G401 (cell line): Measurements from ENCODE around the gene WIPF1. TPM values are rescaled to one million over a fixed set of nuclear protein-coding genes. Genes with fewer than 3 reads are reported as not detected.

Source experiments
- DNase-seq: peaks from one replicate; pipeline ENCODE4 v3.0.0-alpha.2; 2015; ENCODE audit warnings: low spot score
- in situ Hi-C: cut with HindIII; loops from 2 replicates; pipeline ENCODE4 v1.10.0; 2016; ENCODE audit warnings: low sequenced_read_pairs, mixed read lengths
- total RNA-seq: library from RNA; depleted of rRNA; stranded (reverse); fragments of >200 nt; shearing (Covaris generic); gene quantifications from 2 replicates; pipeline ENCODE4 v1.2.3, GENCODE V29; 2014; rRNA removed

WIPF1 gene, protein sequence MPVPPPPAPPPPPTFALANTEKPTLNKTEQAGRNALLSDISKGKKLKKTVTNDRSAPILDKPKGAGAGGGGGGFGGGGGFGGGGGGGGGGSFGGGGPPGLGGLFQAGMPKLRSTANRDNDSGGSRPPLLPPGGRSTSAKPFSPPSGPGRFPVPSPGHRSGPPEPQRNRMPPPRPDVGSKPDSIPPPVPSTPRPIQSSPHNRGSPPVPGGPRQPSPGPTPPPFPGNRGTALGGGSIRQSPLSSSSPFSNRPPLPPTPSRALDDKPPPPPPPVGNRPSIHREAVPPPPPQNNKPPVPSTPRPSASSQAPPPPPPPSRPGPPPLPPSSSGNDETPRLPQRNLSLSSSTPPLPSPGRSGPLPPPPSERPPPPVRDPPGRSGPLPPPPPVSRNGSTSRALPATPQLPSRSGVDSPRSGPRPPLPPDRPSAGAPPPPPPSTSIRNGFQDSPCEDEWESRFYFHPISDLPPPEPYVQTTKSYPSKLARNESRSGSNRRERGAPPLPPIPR
- not detected in 2 replicates for total RNA-seq

- in situ Hi-C loops, result no loop called here
These were observed at the start of gene WIPF1 for GRCh38 chr2:174597345-174598047. TSS of gene WIPF1 (minus strand) at chr2:174597804. CDS start at chr2:174585573, 12,231 bp downstream.

GRCh38 chr2:174645296-174645695 lies 47.7 kb upstream of the WIPF1 start:
- in situ Hi-C loops, result no loop called here

More at GRCh38 chr2:174597345-174598047, at the start of gene WIPF1:
- no peak for DNase-seq

GRCh38 chr2:174644406-174644805 lies 46.8 kb upstream of the WIPF1 start:
- DNase-seq, result no peak
- in situ Hi-C loops, result no loop called here

More at GRCh38 chr2:174645296-174645695, 47.7 kb upstream of the WIPF1 start:
- no peak for DNase-seq

- in situ Hi-C loops, result no loop called here
- DNase-seq, result no peak
These were observed 45.8 kb upstream of the WIPF1 start for GRCh38 chr2:174643356-174643755.

- in situ Hi-C loops, result no loop called here
- no peak for DNase-seq
These were observed 43.6 kb upstream of the WIPF1 start for GRCh38 chr2:174641168-174641567.

DNA sequence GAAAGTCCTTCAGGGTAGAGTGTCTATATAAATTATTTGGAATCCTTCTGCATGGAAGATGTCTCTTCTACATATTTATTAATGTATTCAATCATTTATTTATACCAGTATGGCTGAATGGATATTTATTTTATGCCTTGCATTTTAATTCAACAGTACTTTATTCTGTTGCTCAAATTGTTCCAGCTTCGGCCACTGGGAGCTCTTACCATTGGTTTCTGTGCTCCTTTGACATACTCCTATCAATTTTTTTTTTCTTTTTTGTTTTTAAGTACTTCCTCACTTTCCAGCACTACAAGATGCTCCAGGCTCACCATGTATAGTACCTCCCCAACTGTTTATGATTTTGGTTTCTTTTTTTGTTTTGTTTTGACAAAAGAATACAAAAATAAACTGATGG lies 39.4 kb upstream of the WIPF1 start:
- DNase-seq, result no peak
- in situ Hi-C loops, result no loop called here

- no peak for DNase-seq
- in situ Hi-C loops, result no loop called here
These were observed 38.3 kb upstream of the WIPF1 start for GRCh38 chr2:174635776-174636404.

- in situ Hi-C loops, result no loop called here
- DNase-seq, result no peak
These were observed 37.5 kb upstream of the WIPF1 start for GRCh38 chr2:174635015-174635593.

DNA sequence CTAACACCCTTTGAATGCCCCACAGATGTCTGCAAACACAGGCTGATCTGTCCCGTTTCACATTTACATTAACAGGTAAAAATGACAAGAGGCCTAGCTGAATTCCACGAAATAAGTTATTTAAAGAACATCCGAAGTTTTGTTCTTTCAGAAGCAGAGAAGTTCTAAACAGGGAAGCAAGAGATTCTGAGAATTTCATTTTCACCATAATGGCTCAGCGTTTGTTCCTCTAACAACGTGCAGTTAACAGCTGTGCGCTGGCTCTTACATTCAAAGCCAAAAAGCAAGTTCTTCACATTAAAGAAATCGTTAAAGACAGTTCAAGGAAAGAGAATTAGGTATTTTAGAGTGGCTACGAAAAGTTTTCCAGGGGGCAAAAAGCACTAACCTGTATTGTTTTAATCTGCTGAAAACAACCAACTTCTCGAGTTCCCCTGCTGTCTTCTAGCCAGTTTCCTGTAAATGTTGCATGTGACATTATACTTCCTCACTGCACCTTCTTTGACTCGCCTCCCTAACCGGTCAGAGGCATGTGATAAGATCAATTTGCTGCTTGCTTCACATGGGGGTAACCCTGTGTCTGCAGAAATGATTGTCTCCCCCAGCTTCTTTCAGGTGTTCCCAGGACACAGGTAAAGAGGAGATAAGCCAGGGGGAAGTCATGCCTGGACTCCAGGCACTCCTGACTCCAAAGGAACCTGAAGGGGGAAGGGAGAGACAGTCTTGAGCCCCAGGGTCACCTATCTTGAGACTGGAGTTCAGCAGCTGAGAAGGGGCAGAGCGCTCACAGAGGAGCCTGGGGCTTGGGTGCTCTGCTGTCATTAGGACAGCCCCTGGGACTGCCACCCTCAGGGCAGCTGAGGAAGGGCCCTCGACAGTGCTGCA lies 36.8 kb upstream of the WIPF1 start:
- in situ Hi-C loops, result no loop called here
- DNase-seq, result no peak

DNA sequence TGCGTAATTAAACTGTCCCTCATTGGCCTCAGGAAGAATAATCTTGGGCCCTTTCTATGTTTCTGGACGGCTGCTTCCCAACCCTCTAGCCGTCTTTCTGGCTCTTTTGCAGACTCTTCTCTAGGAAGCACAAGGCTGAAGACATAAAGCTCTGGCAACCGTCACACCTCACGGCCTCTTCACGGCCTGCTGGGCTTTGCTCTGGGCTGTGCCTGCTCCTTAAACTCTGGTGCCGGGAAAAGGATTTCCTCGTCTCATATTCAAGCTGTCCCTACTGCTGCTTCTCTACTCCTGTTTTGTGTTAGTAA lies 36.0 kb upstream of the WIPF1 start:
- no peak for DNase-seq
- in situ Hi-C loops, result no loop called here

GRCh38 chr2:174632841-174633622 lies 35.4 kb upstream of the WIPF1 start:
- no peak for DNase-seq

DNA sequence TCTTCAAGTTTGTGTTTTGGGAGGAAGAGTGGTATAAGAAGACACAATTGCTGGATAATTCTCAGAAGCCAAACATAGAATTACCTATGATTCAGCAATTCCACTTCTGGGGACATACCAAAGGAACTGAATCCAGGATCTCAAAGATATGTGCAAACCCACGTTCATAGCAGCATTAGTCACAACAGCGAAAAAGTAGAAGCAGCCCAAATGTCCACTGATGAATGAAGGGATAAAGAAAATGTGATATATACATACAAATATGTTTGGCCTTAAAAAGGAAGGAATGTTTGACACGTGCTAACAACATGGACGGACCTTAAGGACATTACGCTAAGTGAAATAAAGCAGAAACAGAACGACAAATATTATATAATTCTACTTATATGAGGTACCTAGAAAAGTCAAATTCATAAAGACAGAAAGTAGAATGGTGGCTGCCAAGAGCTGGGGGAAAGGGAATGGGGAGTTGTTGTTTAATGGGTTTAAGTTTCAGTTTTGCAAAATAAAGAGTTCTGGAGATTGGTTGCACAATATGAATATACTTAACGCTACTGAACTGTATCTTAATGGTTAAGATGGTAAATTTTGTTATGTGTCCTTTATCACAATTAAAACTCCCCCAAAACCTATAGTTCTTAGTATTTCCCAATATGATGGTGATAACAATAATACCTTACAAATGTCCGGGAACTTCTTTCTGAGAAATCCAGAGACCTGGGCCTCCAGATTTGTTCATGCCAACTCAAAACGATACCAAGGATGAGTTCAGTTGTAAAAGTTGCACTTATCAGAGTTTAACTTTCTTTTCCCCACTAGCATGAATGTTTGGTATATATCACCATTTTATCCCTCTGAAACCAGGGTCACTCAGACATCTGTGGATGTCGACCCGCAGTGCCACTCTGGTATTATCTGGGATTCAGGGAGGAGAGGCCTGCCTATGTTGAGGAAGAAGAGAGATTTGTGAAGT lies 33.7 kb upstream of the WIPF1 start:
- in situ Hi-C loops, result no loop called here
- DNase-seq, result no peak

More at GRCh38 chr2:174632841-174633622, 35.4 kb upstream of the WIPF1 start:
- in situ Hi-C loops, result no loop called here

- DNase-seq, result no peak
- in situ Hi-C loops, result no loop called here
These were observed 32.5 kb upstream of the WIPF1 start for GRCh38 chr2:174630107-174630506.

DNA sequence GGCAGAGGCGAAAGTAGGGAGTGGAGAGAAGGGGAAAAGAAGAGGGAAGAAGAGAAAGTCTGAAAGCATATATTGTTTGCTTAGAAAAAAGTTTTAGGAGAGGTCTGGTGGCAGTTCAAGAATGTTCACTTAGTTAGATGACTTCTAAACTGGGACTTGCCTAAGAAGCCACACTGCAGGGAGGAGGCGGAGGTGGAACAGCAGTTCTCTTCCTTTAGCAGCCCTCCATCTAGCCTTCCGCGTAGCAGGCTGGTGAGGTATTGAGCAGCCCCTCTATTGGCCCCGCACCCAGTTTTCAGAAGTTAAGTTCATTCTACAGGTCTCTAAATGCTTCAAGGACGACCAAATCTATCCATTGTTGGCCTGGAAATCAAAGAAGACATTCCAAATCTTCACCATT lies 31.9 kb upstream of the WIPF1 start:
- in situ Hi-C loops, result no loop called here
- no peak for DNase-seq

DNA sequence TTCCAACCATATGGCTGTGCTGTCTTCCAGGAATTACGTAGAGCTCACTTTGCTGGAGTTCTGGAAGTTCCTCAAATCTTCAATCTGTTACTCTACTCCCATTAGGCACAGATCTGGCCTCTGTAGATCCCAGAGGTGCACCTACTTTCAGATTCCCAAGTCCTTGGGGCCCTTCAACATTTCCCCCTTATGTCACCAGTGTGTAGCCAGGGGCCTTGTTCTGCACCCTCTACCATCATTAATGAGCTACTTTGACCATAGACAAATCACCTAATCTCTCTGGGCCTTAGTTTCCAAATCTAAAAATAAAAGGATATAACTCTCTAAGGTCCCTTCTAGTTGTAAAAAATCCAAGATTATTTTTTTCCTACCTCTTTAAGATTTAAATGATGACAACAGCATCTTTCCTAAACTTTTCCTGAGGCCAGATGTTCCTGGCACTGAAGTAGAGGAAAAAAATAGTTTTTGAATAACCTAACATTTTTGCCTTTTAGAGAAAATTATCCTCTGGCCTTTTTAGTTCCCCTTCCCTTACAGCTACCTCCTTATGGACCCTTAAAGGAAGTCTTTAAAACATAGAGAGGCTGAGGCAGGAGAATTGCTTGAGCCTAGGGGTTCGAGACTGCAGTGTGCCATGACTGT lies 31.0 kb upstream of the WIPF1 start:
- in situ Hi-C loops, result no loop called here

GRCh38 chr2:174627216-174627615 lies 29.6 kb upstream of the WIPF1 start:
- in situ Hi-C loops, result no loop called here
- no peak for DNase-seq

More for the DNA sequence above, 31.0 kb upstream of the WIPF1 start:
- no peak for DNase-seq
